ENCODE data around the gene PSG5. TPM values are rescaled to one million over a fixed set of nuclear protein-coding genes. Genes with fewer than 3 reads are reported as not detected.
"Not testable (repeated sequence)": the region's sequence is repeated elsewhere in the genome, so short reads cannot be mapped to it uniquely, and the experiment has no call there.

PSG5 gene
- polyA plus RNA-seq, 1 donor from 2014 or later = not detected

- H3K27me3 ChIP-seq (ENCODE audit: insufficient read depth, low read depth, low read length); H3K4me3 ChIP-seq (ENCODE audit: low read length); H3K79me2 ChIP-seq (replicated peaks; ENCODE audit: insufficient read depth, low read length); H3K9me3 ChIP-seq (ENCODE audit: low read length); H3F3A ChIP-seq (ENCODE audit: insufficient read depth, low read length, poor library complexity, severe bottlenecking); H4K20me1 ChIP-seq (ENCODE audit: insufficient read depth); H2AFZ ChIP-seq (ENCODE audit: low read depth, low read length); H3K27ac ChIP-seq (ENCODE audit: low read length); H3K4me2 ChIP-seq (ENCODE audit: low read length); H3K36me3 ChIP-seq (ENCODE audit: insufficient read depth, low read length); H3K9me2 ChIP-seq (ENCODE audit: insufficient read depth, low read length); H3K9ac ChIP-seq (ENCODE audit: low read length): not testable (repeated sequence)
These were observed 15.0 kb upstream of the PSG5 start for GRCh38 chr19:43201337-43201801.

GRCh38 chr19:43198686-43199419 lies 12.5 kb upstream of the PSG5 start:
- not testable (repeated sequence) for H3K36me3 ChIP-seq (ENCODE audit: insufficient read depth, low read length); H3K27ac ChIP-seq (ENCODE audit: low read length); H3F3A ChIP-seq (ENCODE audit: insufficient read depth, low read length, poor library complexity, severe bottlenecking); H3K4me2 ChIP-seq (ENCODE audit: low read length); H3K27me3 ChIP-seq (ENCODE audit: insufficient read depth, low read depth, low read length); H3K4me3 ChIP-seq (ENCODE audit: low read length); H3K79me2 ChIP-seq (replicated peaks; ENCODE audit: insufficient read depth, low read length); H3K9ac ChIP-seq (ENCODE audit: low read length); H2AFZ ChIP-seq (ENCODE audit: low read depth, low read length); H4K20me1 ChIP-seq (ENCODE audit: insufficient read depth); H3K9me2 ChIP-seq (ENCODE audit: insufficient read depth, low read length); H3K9me3 ChIP-seq (ENCODE audit: low read length)

- not testable (repeated sequence) for H3K9me3 ChIP-seq (ENCODE audit: low read length); H3K36me3 ChIP-seq (ENCODE audit: insufficient read depth, low read length); H4K20me1 ChIP-seq (ENCODE audit: insufficient read depth); H3K4me3 ChIP-seq (ENCODE audit: low read length); H3K9me2 ChIP-seq (ENCODE audit: insufficient read depth, low read length); H2AFZ ChIP-seq (ENCODE audit: low read depth, low read length); H3K4me2 ChIP-seq (ENCODE audit: low read length); H3K9ac ChIP-seq (ENCODE audit: low read length); H3F3A ChIP-seq (ENCODE audit: insufficient read depth, low read length, poor library complexity, severe bottlenecking); H3K27me3 ChIP-seq (ENCODE audit: insufficient read depth, low read depth, low read length); H3K27ac ChIP-seq (ENCODE audit: low read length); H3K79me2 ChIP-seq (replicated peaks; ENCODE audit: insufficient read depth, low read length)
These were observed 11.5 kb upstream of the PSG5 start for GRCh38 chr19:43197666-43198397.

GRCh38 chr19:43194397-43194796 lies 8.1 kb upstream of the PSG5 start:
- not testable (repeated sequence) for H3K27me3 ChIP-seq (ENCODE audit: insufficient read depth, low read depth, low read length); H3K36me3 ChIP-seq (ENCODE audit: insufficient read depth, low read length); H3K79me2 ChIP-seq (replicated peaks; ENCODE audit: insufficient read depth, low read length); H3F3A ChIP-seq (ENCODE audit: insufficient read depth, low read length, poor library complexity, severe bottlenecking); H2AFZ ChIP-seq (ENCODE audit: low read depth, low read length); H3K4me3 ChIP-seq (ENCODE audit: low read length); H3K9me3 ChIP-seq (ENCODE audit: low read length); H4K20me1 ChIP-seq (ENCODE audit: insufficient read depth); H3K9me2 ChIP-seq (ENCODE audit: insufficient read depth, low read length); H3K4me2 ChIP-seq (ENCODE audit: low read length); H3K27ac ChIP-seq (ENCODE audit: low read length); H3K9ac ChIP-seq (ENCODE audit: low read length)

GRCh38 chr19:43192381-43193155 lies 6.2 kb upstream of the PSG5 start:
- not testable (repeated sequence) for H3K4me2 ChIP-seq (ENCODE audit: low read length); H3K9ac ChIP-seq (ENCODE audit: low read length); H3F3A ChIP-seq (ENCODE audit: insufficient read depth, low read length, poor library complexity, severe bottlenecking); H2AFZ ChIP-seq (ENCODE audit: low read depth, low read length); H3K36me3 ChIP-seq (ENCODE audit: insufficient read depth, low read length); H3K27me3 ChIP-seq (ENCODE audit: insufficient read depth, low read depth, low read length); H3K9me3 ChIP-seq (ENCODE audit: low read length); H3K9me2 ChIP-seq (ENCODE audit: insufficient read depth, low read length); H3K79me2 ChIP-seq (replicated peaks; ENCODE audit: insufficient read depth, low read length); H3K4me3 ChIP-seq (ENCODE audit: low read length); H4K20me1 ChIP-seq (ENCODE audit: insufficient read depth); H3K27ac ChIP-seq (ENCODE audit: low read length)

GRCh38 chr19:43188092-43188491 lies 1.8 kb upstream of the PSG5 start:
- not testable (repeated sequence) for H4K20me1 ChIP-seq (ENCODE audit: insufficient read depth); H2AFZ ChIP-seq (ENCODE audit: low read depth, low read length); H3K9ac ChIP-seq (ENCODE audit: low read length); H3F3A ChIP-seq (ENCODE audit: insufficient read depth, low read length, poor library complexity, severe bottlenecking); H3K27me3 ChIP-seq (ENCODE audit: insufficient read depth, low read depth, low read length); H3K4me2 ChIP-seq (ENCODE audit: low read length); H3K9me2 ChIP-seq (ENCODE audit: insufficient read depth, low read length); H3K27ac ChIP-seq (ENCODE audit: low read length); H3K9me3 ChIP-seq (ENCODE audit: low read length); H3K79me2 ChIP-seq (replicated peaks; ENCODE audit: insufficient read depth, low read length); H3K36me3 ChIP-seq (ENCODE audit: insufficient read depth, low read length); H3K4me3 ChIP-seq (ENCODE audit: low read length)

GRCh38 chr19:43181869-43182771 lies 4.2 kb downstream of the PSG5 start:
- H3K4me3 ChIP-seq (ENCODE audit: low read length); H3K9me2 ChIP-seq (ENCODE audit: insufficient read depth, low read length); H2AFZ ChIP-seq (ENCODE audit: low read depth, low read length); H3K4me2 ChIP-seq (ENCODE audit: low read length); H3K36me3 ChIP-seq (ENCODE audit: insufficient read depth, low read length); H3K79me2 ChIP-seq (replicated peaks; ENCODE audit: insufficient read depth, low read length); H3K9ac ChIP-seq (ENCODE audit: low read length); H3F3A ChIP-seq (ENCODE audit: insufficient read depth, low read length, poor library complexity, severe bottlenecking); H4K20me1 ChIP-seq (ENCODE audit: insufficient read depth); H3K9me3 ChIP-seq (ENCODE audit: low read length); H3K27me3 ChIP-seq (ENCODE audit: insufficient read depth, low read depth, low read length); H3K27ac ChIP-seq (ENCODE audit: low read length): not testable (repeated sequence)
